HG03565 (cell line): Measurements from ENCODE around the gene ZNF578.
"Not testable (repeated sequence)": the region's sequence is repeated elsewhere in the genome, so short reads cannot be mapped to it uniquely, and the experiment has no call there.

Experiments used
- ATAC-seq: cut with Tn5 transposase; IDR thresholded peaks from one replicate; pipeline ENCODE4 v1.9.1; 2021; ENCODE audit warnings: mild to moderate bottlenecking, moderate library complexity; ENCODE audit not compliant: unreplicated experiment

Gene ZNF578

GRCh38 chr19:52453324-52454094, at the start of gene ZNF578:
TSS of gene ZNF578 (plus strand) at chr19:52453553. CDS start at chr19:52501846, 48,293 bp downstream.
- ATAC-seq, result no peak

DNA sequence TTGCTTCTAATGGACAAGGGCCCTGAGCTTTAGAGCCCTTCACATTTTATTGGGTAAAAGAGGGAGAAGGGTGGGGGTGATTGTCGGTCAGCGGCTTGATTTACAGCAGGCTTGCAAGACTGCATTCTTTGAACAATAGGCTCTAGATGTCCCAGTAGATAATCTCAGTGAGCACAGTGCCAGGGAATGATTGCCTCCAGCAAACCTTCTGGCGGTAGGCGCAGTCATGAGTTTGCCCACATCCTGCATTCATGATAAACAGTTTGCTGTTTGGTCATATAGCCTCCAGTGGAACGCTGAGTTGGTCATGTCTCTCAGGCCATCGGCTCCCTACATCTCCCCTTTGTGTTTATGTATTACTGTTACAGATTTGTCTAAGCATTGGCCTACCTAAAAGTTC, 43.1 kb upstream of the ZNF578 start:
- ATAC-seq, result no peak

DNA sequence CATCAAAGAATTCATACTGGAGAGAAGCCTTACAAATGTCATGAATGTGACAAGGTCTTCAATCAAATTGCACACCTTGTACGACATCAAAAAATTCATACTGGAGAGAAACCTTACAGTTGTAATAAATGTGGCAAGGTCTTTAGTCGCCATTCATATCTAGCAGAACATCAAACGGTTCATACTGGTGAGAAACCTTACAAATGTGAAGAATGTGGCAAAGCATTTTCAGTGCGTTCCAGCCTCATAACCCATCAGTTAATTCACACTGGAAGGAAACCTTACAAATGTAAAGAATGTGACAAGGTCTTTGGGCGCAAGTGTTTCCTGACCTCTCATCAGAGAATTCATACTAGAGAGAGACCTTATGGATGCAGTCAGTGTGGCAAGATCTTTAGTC, 37.6 kb upstream of the ZNF578 start:
- ATAC-seq, result no peak

GRCh38 chr19:52428937-52429336, 24.4 kb upstream of the ZNF578 start, which contains the start of gene ZNF534:
TSS of gene ZNF534 (plus strand) at chr19:52429148. CDS start at chr19:52431475, 2,327 bp downstream.
- no peak for ATAC-seq

- ATAC-seq, result no peak
Observed at GRCh38 chr19:52442179-52442578, 11.2 kb upstream of the ZNF578 start.

- ATAC-seq, result no peak
Observed at GRCh38 chr19:52444506-52444905, 8.8 kb upstream of the ZNF578 start.

GRCh38 chr19:52451241-52451640, 2.1 kb upstream of the ZNF578 start:
- ATAC-seq, result no peak

DNA sequence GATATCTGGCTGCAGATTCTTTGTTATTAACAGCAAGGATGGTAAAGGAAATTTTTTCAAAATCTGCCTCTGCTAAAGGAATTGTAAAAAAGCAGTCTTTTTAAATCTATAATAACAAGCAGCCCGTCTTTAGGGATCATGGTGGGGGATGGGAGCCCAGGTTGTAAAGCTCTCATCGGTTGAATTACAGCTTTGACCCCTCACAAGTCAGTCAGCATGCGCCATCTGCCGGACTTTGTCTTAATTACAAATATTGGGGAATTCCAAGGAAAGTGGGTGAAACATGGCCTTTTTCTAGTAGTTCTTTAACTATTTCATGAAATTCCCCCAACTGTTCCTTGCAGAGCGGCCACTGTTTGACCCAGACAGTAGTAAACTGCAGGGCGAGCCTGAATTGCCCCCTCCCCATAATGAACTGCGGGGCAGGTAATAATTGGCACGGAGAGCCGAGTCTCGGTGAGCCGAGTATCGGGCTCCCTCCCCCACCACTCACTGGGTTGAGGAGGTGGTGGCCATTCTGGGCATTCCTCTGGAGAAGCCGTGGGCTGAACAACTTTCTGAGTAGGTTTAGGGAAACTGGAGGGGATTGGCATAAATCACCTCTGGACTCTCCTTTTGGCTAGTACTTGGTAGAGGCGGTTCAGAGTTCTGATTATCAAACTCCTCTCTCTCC, 11.6 kb downstream of the ZNF578 start:
- ATAC-seq, result no peak

DNA sequence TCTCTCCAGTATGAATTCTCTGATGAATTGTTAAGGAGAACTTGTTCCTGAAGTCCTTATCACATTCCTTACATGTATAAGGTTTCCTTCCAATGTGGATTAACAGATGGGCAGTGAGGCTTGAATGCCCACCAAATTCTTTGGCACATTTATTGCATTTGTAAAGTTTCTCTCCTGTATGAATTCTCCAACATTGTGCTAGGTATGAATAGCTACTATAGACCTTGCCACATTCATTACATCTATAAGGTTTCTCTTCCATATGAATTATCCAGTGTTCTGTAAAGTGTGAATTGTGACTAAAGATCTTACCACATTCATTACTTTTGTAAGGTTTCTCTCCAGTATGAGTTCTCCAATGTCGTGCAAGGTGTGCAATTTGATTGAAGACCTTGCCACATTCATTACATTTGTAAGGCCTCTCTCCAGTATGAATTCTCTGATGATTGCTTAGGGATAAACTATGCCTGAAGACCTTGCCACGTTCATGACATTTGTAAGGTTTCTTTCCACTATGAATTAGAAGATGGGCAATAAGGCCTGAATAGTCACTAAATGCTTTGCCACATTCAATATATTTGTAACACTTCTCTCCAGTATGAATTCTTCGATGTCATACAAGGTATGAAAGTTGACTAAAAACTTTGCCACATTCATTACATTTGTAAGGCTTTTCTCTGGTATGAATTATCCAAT, 20.4 kb downstream of the ZNF578 start:
- no peak for ATAC-seq

- ATAC-seq, result no peak
Observed at GRCh38 chr19:52474351-52475127, 21.2 kb downstream of the ZNF578 start.

GRCh38 chr19:52484111-52484743, 30.9 kb downstream of the ZNF578 start:
- ATAC-seq, result not testable (repeated sequence)

- not testable (repeated sequence) for ATAC-seq
Observed at GRCh38 chr19:52485064-52485463, 31.7 kb downstream of the ZNF578 start.

GRCh38 chr19:52485561-52486240, 32.3 kb downstream of the ZNF578 start:
- ATAC-seq, result not testable (repeated sequence)

GRCh38 chr19:52492201-52492993, 39.0 kb downstream of the ZNF578 start:
- no peak for ATAC-seq

- ATAC-seq, result no peak
Observed at GRCh38 chr19:52492994-52493470, 39.7 kb downstream of the ZNF578 start.

DNA sequence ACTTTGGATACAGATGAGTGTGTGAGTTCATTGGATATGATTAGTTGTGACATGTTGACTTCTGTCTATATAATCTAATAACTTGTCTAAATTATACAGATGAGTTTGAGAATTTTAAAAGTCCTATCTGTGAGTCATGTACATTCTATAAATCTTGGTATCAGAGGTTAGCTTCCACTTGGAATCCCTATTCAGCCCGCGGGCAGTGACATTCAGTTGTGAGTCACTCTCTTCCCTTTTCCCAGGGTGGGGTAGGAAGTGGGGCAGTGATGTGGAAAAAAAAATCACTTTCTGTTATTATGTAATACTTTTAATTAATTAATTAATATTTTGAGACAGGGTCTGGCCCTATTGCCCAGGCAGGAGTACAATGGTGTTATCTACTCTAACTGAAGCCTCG, 41.2 kb downstream of the ZNF578 start:
- ATAC-seq, result no peak

DNA sequence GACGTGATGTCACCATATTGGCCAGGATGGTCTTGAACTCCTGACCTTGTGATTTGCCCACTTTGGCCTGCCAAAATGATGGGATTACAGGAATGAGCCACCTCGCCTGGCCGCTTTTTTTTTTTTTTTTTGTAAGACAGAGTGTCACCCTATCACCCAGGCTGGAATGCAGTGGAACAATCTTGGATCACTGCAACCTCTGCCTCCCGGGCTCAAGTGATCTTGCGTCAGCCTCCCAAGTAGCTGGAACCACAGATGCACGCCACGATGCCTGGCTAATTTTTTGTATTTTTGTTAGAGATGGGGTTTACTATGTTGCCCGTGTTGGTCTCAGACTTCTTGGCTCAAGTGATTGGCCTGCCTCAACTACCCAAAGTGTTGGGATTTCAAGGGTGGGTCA, 45.2 kb downstream of the ZNF578 start:
- no peak for ATAC-seq

- ATAC-seq, result not testable (repeated sequence)
Observed at GRCh38 chr19:52500474-52500873, 47.1 kb downstream of the ZNF578 start.

GRCh38 chr19:52500991-52501390, 47.6 kb downstream of the ZNF578 start:
- ATAC-seq, result not testable (repeated sequence)
